ENCODE data around the gene LCN12.

LCN12 gene

DNA sequence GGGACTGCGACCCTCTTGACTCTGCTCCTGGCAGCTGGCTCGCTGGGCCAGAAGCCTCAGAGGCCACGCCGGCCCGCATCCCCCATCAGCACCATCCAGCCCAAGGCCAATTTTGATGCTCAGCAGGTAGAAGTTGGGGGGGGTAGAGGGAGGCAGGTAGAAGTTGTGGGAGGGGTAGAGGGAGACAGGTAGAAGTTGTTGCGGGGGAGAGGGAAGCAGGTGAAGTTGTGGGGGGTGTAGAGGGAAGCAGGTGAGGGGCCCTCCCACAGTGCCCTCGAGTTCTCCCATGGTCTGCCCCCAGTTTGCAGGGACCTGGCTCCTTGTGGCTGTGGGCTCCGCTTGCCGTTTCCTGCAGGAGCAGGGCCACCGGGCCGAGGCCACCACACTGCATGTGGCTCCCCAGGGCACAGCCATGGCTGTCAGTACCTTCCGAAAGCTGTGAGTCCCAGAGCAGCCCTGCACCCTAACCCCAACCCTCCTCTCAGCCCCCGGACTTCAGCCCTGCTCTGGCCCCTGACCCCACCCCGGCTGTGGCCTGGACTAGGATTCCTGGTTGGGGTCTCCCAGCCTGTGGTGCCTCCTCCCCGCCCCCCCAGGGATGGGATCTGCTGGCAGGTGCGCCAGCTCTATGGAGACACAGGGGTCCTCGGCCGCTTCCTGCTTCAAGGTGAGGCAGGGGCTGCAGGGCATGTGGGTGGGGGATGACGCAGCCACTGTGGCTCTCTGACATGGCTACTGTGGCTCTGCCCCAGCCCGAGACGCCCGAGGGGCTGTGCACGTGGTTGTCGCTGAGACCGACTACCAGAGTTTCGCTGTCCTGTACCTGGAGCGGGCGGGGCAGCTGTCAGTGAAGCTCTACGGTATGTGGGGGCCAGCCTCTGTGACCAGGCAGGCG lies 6.5 kb upstream of the LCN12 start:
- no peak for DNase-seq

- no peak for DNase-seq
Observed at GRCh38 chr9:136946228-136947027, 5.6 kb upstream of the LCN12 start.

DNA sequence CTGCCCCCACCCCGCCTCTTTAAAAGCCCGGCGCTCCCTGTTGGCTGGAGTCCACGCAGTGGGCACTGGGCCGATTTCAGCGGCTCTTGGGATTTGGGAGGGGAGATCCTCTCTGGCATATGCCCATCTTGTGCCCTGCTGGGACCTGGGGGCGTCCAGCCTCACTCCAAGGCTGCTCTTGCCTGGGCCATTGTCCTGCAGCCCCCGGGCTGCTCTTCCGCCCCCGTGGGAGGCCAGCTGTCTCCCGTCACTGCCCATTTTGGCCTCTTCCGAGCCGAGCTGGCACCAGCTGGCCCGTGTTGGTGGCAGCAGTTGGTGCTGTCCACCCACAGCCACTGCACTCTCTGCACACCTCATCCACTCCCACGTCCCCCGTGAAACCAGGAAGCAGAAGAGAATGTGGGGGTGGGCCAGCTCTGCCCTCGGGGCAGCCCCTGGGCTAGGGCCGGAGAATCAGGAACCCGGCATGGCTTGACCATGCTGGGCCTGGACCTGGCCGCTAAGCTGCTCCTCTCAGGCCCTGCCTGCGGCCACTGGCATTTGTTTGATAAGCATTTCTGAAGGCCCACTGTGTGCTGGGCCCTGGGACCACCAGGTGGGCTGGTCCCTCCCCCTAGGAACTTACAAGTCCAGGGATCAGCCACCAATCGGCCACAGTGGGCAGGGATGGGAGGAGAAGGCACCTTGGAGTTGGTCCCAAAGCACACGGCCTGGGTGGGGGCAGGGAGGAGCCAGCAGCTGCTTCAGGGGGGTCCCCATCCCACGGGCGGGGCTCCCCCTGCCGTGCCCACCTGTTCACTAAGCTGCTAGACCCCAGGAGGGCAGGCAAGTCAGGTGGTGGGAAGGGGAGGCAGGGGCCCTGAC lies 4.8 kb upstream of the LCN12 start:
- DNase-seq = no peak

GRCh38 chr9:136947955-136948510 lies 4.0 kb upstream of the LCN12 start:
- DNase-seq = no peak

DNA sequence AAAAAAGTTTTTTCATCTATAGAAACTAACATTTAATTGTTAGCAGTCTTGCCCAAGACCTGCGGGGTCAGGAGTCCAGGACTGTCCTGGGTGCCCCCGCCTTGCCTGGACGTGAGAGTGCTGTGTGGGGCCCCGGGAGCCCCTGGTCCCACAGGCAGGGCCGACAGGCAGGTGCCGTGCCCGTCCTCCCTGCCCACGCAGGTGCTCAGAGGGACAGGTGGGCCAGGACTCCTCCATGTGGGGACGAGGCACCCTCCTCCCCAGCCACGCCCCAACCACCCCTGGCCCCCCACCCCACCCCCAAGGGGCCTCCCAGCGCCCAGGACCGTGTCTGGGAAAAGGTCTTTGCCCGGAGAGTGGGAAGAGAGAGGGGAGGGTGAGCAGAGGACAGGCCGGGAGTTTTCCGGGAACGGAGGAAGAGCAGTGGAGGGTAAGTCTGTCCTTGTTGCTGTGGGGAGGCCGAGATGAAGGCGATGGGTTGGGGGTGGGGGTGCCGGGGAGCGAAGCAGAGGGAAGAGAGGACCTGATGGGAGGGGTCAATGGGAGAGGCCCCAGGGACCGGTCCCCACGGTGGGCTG lies 2.7 kb upstream of the LCN12 start:
- no peak for DNase-seq

DNA sequence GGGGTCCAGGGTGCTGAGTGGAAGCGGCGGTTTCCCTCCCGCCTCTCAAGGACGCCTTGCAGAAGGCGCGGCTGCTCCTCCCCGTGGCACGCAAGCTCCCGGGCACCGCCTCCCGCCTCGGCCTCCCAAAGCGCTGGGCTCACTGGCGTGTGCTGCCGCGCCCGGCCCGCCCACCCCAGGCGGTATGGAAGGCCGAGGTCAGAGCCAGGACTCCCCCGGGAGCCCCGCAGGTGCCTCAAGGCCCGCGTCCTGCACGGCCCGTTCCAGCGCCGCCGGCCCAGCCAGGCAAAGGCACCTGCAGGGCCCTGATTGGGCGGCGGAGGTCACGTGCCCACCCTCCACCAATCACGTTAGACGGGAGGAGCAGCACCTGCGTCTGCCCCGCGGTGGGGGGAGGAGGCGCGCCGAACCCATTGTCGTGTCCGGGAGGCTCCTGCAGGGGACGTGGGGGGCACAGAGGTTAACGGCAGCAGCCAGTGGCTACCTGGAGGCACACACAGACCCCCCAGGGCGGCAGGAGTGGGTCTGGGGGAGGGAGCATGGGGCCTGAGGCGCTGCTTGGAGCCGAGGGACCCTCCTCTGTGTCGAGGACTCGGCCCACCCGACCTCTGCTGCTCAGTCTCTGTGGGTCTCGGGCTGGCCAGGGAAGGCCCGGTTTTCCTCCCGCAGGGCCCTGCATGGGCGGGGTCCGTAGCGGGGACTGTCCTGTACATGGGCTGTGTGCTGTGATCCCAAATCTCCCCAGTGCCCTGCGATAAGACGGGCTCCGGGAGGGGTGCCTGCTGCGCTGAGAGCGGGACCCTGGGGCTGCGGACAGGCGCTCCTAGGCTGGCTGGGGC lies 2.0 kb upstream of the LCN12 start:
- DNase-seq = peak; percentile 86

GRCh38 chr9:136950656-136951276 lies 1.3 kb upstream of the LCN12 start:
- DNase-seq = no peak

DNA sequence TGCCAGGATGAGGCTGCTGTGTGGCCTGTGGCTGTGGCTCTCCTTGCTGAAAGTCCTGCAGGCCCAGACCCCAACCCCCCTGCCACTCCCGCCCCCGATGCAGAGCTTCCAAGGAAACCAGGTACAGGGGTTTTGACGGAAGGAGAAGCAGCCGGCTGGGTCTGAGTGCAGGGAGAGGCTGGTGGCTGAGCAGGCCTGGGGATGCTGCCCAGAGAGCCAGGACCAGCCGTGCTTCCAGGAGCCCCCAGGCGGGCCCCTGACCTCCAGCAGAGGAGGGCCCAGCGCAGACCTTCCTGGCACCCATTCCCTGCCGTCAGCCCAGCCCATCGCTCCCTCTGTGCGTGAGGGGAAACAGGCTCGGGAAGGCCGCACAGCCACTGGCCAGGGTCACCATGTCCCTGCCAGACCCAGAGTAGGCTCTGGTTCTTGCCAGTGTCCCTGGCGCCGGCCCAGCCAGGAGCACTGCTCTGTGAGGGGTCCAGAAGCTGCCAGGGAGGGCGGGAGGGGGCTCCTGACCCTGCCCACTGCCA lies 313 bp downstream of the LCN12 start:
- no peak for DNase-seq

DNA sequence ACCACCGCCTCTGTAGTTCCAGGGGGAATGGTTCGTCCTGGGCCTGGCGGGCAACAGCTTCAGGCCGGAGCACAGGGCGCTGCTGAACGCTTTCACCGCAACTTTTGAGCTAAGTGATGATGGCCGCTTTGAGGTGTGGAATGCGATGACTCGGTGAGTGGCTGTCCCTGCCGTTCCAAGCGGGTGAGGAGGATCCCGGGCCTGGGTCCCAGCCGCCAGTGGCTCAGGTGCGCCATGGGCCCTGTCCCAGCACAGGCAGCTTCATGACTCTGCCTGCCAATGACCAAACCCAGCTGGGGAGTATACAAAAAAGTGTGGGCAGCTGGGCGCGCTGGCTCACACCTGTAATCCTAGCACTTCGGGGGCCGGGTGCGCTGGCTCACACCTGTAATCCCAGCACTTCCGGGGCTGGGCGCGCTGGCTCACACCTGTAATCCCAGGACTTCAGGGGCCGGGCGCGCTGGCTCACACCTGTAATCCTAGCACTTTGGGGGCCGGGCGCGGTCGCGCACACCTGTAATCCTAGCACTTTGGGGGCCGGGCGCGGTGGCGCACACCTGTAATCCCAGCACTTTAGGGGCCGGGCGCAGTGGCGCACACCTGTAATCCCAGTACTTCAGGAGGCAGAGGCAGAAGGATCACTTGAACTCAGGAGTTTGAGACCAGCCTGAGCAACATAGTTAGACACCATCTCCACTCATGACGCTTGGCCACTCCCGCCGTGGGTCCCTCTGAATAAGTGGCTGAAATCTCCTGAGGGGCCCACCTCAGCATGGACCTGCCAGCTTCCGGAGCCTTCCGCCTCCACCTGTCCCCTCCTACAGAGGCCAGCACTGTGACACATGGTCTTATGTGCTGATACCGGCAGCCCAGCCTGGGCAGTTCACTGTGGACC lies 1.1 kb downstream of the LCN12 start:
- DNase-seq = no peak

DNA sequence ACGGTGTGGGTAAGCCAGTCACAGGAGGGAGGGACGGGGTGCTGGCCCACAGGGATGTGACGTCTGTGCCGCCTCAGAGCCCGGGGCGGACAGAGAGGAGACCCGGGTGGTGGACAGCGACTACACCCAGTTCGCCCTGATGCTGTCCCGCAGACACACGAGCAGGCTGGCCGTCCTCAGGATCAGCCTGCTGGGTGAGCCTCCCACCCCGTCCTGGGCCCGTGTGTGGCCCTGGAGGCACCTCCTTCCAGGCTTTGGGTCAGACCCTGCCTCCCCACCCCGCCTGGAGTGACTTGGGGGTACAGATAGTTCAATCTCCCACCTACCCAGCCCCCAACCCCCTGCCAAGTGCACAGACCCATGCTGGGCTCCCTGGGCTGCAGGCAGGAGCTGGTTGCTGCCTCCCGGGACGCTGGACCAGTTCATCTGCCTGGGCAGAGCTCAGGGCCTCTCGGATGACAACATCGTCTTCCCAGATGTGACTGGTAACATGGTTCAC lies 1.7 kb downstream of the LCN12 start:
- no peak for DNase-seq

DNA sequence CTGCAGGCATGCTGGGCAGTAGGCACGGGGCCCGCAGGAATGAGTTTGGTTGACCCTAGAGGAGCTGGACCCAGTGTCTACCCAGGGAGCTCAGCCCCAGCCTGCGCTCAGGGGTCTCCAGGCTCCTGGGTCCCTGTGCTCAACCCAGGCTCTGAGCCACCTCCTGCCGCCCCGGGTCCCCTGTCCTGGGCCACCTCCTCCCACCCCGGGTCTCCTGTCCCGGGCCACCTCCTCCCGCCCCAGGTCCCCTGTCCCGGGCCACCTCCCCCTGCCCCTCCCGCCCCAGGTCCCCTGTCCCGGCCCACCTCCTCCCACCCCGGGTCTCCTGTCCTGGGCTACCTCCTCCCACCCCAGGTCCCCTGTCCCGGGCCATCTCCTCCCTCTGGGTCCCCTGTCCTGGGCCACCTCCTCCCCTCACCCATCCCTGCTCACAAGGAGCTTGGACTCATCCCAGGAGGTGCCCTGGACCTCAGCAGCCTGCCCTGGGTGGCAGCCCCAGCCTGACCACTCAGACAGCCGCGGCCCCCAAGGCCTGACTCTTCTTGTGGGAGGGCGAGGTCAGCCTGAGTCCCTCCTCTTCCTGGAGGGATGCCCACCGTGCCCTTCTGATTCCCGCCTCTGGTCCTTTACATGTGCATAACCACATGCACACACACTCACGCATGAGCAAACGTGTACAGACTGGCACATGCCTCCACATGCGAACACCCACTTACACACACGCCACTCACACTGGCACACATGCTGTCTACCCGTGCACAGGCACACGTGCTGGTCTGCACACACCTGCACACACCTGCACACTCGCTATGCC lies 2.4 kb downstream of the LCN12 start:
- DNase-seq = no peak

- DNase-seq = no peak
Observed at GRCh38 chr9:136955202-136955942, 3.3 kb downstream of the LCN12 start.

DNA sequence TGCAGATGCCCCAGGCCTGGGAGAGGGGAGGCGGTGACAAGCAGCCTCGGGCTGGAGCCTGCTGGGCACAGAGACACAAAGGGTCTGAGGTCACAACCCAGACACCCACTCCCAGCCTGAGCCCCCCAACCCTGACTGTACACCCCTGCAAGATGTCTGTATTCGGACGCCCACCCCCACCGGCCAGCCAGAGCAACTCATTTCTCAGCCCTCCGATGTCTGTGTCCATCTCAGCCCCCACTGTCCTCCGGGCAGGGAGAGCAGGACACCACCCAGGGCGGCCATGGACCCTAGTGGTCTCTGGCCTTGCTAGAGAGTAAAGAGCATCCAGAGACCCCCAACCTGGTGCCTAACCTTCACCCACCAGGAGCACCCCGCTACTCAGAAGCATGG lies 3.9 kb downstream of the LCN12 start:
- DNase-seq = no peak

DNA sequence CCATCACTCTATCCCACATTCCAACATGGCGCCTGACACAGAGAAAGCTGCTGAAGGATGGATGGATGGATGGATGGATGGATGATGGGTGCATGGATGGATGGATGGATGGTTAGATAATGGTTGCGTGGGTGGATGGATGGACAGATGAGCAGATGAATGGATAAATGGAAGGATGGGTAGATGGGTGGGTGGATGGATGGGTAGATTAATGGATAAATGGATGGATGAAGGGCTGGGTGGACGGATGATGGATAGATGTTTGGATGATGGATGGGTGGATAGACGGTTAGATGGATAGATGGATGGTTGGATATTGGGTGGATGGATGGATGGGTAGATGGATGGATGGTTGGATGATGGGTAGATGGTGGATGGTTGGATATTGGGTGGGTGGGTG lies 4.5 kb downstream of the LCN12 start:
- DNase-seq = no peak

DNA sequence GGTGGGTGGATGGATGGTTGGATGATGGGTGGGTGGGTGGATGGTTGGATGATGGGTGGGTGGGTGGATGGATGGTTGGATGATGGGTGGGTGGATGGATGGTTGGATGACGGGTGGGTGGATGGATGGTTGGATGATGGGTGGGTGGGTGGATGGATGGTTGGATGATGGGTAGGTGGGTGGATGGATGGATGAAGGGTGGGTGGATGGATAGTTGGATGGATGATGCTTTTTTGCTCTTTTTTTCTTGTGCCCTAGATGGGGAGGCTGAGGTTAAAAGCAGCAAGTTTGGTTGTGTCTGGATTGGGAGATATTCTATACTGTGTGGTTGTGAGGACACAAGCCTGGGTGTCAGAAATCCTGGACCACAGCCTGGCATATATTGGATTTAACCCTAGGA lies 5.4 kb downstream of the LCN12 start:
- DNase-seq = no peak

GRCh38 chr9:136957901-136958300 lies 5.8 kb downstream of the LCN12 start:
- no peak for DNase-seq

DNA sequence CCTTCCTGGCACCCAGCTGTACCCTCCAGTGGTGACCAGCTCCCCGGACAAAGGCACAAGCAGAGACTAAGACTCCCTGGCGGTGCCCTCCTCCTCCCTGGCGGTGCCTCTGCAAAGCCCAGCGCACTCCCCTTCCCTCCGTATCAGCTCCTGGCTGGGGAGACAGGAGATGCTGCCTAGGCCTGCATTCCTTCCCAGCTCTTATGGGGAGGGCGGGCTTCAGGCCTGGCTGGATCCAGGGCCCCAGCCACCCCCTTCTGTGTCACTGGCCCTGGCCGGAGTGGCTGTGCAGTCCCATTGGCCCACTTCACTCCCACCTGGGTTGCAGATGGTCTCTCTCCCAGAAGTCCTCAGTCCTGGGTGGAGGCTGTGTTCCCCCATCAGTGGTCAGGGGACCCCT lies 6.4 kb downstream of the LCN12 start:
- no peak for DNase-seq

Measured in NCI-H1105 treated with DMSO at 0.1 percent for 48 hours (cell line).